HEK293 (cell line): ENCODE results near the gene ARHGAP6.

Source experiments
- ZBTB11 ChIP-seq: fragments of 450-650 bp; formaldehyde crosslinking; conservative IDR thresholded peaks from 2 replicates; pipeline ENCODE4 v1.5.1; 2016; ENCODE audit warnings: low read depth, missing biosample characterization, missing genetic modification characterization
- ZNF274 ChIP-seq, 2 experiments: fragments of 200-500 bp in 1 of 2; fragments of 450-650 bp in 1 of 2; sonication (Bioruptor generic) in 1 of 2; formaldehyde crosslinking in 1 of 2; IDR thresholded peaks; 2 replicates each; pipeline versions ENCODE4 v1.5.1 to v1.6.1; 2014 to 2016; ENCODE audit warnings: borderline replicate concordance in 1 of 2, inconsistent platforms in 1 of 2, low read length in 1 of 2, missing biosample characterization in 1 of 2, missing genetic modification characterization in 1 of 2
- ZNF362 ChIP-seq: fragments of 450-650 bp; formaldehyde crosslinking; IDR thresholded peaks from 2 replicates; pipeline ENCODE4 v1.5.1; 2016; ENCODE audit warnings: missing biosample characterization, missing genetic modification characterization

- TF ChIP-seq ZNF362 (tag by site-specific recombination) = no peak
- no peak for TF ChIP-seq ZBTB11 (tag by site-specific recombination)
- no peak for TF ChIP-seq ZNF274 (IDR thresholded peaks at IDR 0.05; ENCODE audit: low read length)
- TF ChIP-seq ZNF274 (tag by site-specific recombination; IDR thresholded peaks at IDR 0.05; ENCODE audit: borderline replicate concordance) = no peak
Observed at GRCh38 chrX:11470250-11470974, 195.3 kb downstream of the ARHGAP6 start.
